Dedifferentiated amniotic fluid mesenchymal stem cell (primary cell): ENCODE data around the gene ZNF133.
"Not testable (repeated sequence)": the region's sequence is repeated elsewhere in the genome, so short reads cannot be mapped to it uniquely, and the experiment has no call there.

ENCODE experiments used
- DNase-seq: peaks from one replicate; pipeline ENCODE4 v3.0.0-alpha.2; 2016; ENCODE audit errors: extremely low spot score

ZNF133 gene

GRCh38 chr20:18287915-18288748 lies at the start of gene ZNF133:
Gene ZNF133, plus strand, starts transcription at chr20:18288527. Its CDS starts 17,160 bp downstream, at chr20:18305687.
- peak; percentile 89 for DNase-seq

- DNase-seq: no peak
Measured at GRCh38 chr20:18240997-18241396, 47.3 kb upstream of the ZNF133 start.

GRCh38 chr20:18243802-18244201 lies 44.5 kb upstream of the ZNF133 start:
- no peak for DNase-seq

DNA sequence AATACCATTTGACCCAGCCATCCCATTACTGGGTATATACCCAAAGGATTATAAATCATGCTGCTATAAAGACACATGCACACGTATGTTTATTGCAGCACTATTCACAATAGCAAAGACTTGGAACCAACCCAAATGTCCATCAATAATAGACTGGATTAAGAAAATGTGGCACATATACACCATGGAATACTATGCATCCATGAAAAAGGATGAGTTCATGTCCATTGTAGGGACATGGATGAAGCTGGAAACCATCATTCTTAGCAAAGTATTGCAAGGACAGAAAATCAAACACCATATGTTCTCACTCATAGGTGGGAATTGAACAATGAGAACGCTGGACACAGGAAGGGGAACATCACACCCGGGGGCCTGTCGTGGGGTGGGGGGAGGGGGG lies 39.8 kb upstream of the ZNF133 start:
- not testable (repeated sequence) for DNase-seq

DNA sequence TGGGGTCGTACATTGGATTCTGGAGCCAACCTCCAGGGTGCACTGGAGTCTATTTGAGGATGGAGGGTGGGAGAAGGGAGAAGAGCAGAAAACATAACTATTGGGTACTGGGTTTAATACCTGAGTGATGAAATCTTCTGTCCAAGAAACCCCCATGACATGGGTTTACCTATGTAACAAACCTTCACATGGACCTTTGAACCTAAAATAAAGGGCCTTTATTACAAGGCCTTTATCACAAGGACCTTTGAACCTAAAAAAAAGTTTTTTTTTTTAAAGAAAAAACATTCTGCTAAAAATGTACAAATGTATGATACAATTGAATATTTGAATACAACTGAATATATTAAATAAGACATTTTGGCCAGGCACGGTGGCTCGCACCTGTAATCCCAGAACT lies 38.1 kb upstream of the ZNF133 start:
- DNase-seq: no peak

- DNase-seq: no peak
Measured at GRCh38 chr20:18252597-18253451, 35.5 kb upstream of the ZNF133 start.

GRCh38 chr20:18254615-18255014 lies 33.7 kb upstream of the ZNF133 start:
- no peak for DNase-seq

DNA sequence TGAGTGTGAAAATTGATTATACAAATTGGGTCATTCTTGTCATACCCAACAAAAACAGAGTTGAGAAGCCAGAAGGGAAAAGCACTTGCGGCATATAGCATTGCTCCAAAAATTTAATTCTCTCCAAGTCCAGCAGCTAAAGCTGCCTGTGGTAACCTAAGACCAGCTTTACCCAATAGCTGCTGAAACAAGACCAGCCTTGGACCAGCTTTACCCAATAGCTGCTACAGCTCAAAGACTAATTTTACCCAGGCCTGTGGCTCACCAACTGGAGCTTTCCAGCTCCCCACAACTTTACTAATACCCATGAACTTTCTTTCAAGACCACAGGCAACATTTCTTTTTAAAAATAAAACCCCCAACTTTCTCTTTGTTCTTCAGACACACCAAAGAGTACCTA lies 32.8 kb upstream of the ZNF133 start:
- DNase-seq: no peak

GRCh38 chr20:18256440-18257090 lies 31.8 kb upstream of the ZNF133 start:
- no peak for DNase-seq

DNA sequence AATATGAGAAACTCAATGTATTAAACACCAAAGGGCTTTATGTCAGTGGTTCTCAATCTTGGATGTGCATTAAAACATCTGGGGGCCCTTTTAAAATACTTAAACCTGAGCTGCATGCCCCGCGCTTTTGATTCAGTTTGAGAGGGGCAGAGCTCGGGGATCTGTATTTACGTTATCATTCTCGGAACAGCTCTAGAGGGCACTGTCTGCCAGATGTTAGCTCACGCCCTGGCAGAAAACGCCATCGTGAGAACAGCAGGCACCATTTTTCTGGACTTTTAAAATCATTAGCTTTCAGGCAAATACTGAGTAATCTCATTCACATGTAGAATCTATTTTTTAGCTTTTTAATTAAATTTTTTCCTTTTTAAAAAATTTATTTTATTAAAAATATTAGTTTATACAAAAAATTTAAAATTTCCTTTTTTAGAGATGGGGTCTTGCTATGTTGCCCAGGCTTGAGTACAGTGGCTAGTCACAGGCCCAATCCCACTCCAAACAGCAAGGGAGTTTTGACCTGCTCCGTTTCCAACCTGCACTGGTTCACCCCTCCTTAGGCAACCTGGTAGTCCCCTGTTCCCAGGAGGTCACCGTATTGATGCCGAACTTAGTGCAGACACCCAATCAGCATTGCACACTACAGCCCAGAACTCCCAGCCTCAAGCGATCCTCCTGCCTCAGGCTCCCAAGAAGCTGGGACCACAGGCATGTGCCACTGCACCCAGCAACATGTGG lies 30.0 kb upstream of the ZNF133 start:
- DNase-seq: no peak

GRCh38 chr20:18259730-18260129 lies 28.6 kb upstream of the ZNF133 start:
- no peak for DNase-seq

- DNase-seq: no peak
Measured at GRCh38 chr20:18263723-18264122, 24.6 kb upstream of the ZNF133 start.

DNA sequence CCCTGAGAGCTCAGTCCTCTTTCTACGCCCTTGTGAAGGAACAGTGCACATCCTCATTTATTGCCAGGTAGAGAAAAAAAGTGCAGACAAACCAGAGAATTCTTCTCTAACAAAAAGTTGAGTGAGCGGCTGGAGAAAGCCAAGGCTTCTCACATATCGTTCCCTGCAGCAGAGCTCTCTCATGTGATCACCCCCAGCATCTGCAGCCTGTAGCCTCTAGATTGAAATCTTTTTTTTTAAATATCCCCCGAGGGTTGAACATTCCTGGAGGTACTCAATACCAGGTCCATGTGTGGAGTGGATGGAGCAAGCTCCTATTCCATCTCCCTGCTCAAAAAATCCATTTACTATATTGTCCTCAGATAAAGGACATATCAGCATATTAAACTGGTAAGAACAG lies 22.9 kb upstream of the ZNF133 start:
- no peak for DNase-seq

DNA sequence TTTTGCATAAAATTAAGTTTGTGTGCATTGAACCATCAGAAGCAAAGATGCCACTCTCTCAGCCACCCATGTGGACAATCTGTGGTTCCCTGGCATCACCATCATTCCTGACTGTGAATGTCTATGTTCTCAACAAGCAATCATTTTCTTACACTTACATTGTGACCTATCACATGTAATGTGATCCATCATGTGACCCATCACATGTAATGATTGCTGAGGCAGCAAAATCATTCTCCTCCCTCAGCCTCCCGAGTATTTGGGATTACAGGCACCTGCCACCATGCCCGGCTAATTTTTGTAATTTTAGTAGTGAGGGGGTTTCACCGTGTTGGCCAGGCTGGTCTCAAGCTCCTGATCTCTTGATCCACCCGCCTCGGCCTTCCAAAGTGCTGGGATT lies 22.0 kb upstream of the ZNF133 start:
- no peak for DNase-seq

- DNase-seq: no peak
Measured at GRCh38 chr20:18267815-18268214, 20.5 kb upstream of the ZNF133 start.

DNA sequence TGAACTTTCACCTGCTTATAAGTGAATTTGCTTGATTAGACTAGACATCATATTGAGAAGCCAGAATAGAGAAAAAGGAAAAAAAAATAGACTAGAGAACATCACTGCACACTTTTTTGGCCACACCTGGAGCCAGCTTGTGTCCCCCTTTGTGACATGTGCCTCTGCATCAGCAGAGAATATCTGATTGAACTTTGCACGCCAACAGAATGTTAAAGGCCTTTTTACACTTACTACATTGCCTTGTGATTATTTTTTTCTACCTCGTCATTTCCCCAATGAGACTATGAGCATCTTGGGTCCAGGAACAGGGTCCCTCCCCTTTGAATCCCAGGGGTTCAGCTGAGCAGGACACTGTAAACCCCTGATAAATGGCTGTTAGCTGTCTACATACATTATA lies 17.2 kb upstream of the ZNF133 start:
- DNase-seq: no peak

GRCh38 chr20:18272451-18272850 lies 15.9 kb upstream of the ZNF133 start:
- no peak for DNase-seq

DNA sequence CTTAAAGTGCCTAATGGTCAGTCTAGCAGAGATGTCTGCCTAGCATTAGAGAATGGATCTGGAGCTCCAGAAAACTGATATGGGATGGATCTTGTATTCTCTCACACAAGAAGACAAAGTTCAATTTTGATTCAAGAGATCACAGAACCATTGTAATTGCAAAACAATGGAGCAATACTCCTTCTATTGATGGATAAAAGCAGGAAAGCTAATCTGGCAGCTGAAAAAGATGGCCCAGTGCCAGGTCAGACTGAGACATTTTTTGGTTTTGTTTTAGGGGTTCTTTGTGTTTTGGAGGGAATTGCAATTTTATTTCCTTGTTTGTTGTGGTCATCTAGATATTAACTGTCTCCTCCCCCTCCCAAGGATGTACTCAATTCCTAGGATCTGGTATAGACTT lies 14.6 kb upstream of the ZNF133 start:
- DNase-seq: no peak

DNA sequence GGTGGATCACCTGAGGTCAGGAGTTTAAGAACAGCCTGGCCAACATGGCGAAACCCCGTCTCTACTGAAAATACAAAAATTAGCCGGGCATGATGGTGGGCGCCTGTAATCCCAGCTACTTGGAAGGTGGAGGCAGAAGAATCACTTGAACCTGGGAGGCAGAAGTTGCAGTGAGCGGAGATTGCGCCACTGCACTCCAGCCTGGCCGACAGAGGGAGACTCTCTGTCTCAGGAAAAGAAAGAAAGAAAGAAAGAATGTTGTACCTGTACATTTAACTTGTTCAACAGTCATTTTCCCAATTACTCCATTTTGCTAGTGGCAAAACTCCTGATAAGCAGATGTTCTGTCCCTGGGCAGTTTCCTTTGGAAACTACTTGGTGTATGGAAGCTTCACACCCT lies 12.4 kb upstream of the ZNF133 start:
- not testable (repeated sequence) for DNase-seq

GRCh38 chr20:18276821-18277220 lies 11.5 kb upstream of the ZNF133 start:
- peak; percentile 50 for DNase-seq

DNA sequence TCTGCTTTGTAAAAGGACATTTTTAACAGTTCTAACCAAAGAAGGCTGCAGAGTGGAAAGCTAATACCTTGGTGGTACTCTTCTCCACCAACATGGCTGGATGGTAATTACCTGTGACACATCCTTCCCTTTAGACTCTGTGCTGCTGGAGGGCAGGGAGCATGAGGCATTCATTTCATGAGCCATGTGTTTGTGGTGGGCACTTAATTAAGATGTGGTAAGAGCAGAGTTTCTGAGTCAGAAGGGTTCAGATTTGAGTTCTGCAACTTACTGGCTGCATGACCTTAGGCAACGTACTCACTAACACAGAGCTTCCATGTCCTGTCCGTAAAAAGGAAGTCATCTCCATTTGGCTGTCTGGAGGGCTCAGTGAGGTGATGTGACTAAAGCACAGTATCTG lies 9.1 kb upstream of the ZNF133 start:
- no peak for DNase-seq
